GM21786 (cell line): Measurements from ENCODE around the gene TOR4A.
"Not testable (repeated sequence)": the region's sequence is repeated elsewhere in the genome, so short reads cannot be mapped to it uniquely, and the experiment has no call there.

Experiments used
- ATAC-seq: cut with Tn5 transposase; IDR thresholded peaks from one replicate; pipeline ENCODE4 v1.9.1; 2021; ENCODE audit not compliant: unreplicated experiment

TOR4A gene

DNA sequence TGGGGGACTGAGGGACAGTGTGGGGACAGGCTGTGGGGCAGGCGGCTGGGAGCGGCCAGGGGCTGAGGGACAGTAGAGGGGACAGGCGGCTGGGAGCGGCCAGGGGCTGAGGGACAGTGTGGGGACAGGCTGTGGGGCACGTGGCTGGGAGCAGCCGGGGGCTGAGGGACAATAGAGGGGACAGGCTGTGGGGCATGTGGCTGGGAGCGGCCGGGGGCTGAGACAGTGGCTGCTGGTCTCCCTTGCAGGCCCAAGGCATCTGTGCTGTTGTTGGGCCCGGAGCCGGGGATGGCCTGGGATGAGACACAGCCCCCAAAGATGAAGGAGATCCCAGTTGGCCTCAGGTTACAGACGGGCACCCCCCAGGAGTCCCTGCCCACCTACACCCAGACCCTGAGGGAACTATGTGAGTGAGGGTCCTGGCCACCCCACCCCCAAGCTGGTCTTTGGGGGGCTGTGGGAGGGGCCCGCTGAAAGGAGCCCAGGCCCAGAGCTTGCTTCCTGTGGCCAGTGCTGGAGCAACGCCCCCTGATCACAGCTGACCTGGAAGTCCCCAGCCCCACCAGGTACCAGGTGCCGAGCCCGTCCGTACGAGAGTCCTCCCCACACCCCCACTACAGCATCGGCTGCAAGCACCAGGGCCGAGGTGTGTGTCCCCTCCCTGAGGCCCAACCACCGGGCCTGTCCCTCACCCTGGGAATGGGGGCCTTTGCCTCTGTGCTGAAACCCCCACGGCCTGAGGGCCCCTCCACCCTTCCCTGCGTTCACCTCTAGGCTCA lies 25.8 kb upstream of the TOR4A start:
- ATAC-seq = no peak

- no peak for ATAC-seq
Observed at GRCh38 chr9:137252555-137253506, 24.7 kb upstream of the TOR4A start.

DNA sequence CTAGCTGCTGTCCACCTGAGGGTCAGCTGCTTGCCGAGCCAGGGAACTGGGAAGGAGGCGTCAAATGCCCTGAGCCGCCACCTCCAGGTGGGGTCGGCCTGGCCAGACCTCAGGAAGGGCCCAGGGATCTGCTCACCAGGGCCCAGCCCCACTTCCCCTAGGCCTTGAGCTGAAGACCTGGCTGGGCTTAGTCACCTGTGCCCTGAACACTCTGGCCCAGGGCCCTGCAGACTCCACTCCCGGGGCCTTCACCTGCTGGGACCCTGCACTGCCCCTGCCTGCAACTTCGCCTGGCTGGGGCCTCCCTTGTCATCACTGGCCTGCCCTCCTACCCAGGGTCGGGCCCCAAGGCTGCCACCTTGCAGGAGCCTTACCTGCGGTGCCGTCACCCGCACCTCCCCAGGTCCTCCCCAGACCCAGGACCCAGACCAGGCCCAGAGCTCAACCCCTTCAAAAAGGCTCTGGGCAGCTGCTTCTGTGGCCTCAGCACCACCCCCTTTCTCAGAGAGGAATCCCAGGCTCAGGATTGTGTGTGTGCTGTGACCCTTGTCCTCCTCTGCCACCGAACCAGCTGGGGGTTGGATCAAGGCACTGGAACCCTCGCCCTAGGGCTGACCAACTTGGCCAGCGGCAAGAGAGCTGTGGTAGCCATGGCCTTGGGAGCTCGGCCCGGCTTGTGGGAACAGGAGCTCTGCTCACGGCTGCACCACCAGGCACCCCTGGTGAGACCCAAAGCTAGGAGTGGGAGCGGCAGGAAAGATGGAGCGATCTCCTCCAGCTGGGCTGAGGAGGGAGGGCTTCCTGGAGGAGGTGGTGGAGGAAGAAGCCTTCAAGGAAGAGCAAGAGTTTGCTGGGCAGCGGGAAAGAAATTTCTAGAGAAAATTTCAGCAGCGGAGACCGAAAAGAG lies 23.6 kb upstream of the TOR4A start:
- no peak for ATAC-seq

GRCh38 chr9:137254624-137255447 lies 22.7 kb upstream of the TOR4A start, which contains the start of gene NELFB:
NELFB (plus strand) TSS chr9:137255327.
- ATAC-seq = peak; percentile 60

DNA sequence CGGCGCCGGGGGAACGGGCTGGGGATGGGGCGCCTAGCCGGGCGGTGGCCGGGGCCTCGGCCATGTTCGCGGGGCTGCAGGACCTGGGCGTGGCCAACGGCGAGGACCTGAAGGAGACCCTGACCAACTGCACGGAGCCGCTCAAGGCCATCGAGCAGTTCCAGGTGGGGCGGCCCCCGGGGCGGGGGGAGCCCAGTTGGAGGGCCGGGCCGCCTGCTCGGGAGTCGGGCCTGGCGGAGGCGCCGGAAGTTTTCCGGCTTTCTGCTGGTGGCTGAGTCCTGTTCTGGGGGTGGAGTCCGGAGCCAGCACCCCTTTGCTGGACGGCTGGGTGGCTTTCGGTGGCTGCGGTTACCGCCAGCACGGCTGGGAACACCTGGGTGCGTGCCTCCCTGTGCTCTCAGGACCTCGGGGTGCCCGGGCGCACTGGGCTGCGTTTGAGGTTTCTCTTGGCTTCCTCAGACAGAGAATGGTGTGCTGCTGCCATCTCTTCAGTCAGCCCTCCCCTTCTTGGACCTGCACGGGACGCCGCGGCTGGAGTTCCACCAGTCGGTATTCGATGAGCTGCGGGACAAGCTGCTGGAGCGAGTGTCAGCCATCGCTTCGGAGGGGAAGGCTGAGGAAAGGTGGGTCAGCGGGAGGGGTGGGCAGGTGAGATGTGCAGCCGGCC lies 21.9 kb upstream of the TOR4A start:
- no peak for ATAC-seq

GRCh38 chr9:137256362-137256761 lies 21.2 kb upstream of the TOR4A start:
- no peak for ATAC-seq

DNA sequence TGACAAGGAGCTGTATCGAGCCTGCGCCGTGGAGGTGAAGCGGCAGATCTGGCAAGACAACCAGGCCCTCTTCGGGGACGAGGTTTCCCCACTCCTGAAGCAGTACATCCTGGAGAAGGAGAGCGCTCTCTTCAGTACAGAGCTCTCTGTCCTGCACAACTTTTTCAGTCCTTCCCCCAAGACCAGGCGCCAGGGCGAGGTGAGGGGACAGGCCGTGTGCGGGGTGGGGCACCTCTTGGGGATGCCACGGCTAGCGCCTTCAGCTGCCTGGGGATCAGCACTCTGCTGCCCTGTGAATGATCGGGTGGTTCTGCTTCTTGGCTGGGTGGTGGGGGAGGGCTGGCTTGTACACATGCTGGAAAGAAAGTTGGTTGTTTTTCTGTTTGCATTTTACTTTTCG lies 20.7 kb upstream of the TOR4A start:
- ATAC-seq = no peak

GRCh38 chr9:137262173-137262908 lies 15.2 kb upstream of the TOR4A start:
- not testable (repeated sequence) for ATAC-seq

DNA sequence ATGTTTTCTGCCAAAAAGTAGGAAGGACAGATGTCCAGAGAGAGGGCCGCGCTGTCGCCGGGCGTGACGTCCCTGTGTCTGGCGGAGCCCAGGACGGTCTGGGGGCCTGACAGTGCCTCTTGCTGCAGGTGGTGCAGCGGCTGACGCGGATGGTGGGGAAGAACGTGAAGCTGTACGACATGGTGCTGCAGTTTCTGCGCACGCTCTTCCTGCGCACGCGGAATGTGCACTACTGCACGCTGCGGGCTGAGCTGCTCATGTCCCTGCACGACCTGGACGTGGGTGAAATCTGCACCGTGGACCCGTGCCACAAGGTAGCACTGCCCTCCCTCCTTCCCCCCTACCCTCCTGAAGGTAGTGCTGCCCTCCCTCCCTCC lies 14.6 kb upstream of the TOR4A start:
- no peak for ATAC-seq

- no peak for ATAC-seq
Observed at GRCh38 chr9:137263506-137263905, 14.0 kb upstream of the TOR4A start.

DNA sequence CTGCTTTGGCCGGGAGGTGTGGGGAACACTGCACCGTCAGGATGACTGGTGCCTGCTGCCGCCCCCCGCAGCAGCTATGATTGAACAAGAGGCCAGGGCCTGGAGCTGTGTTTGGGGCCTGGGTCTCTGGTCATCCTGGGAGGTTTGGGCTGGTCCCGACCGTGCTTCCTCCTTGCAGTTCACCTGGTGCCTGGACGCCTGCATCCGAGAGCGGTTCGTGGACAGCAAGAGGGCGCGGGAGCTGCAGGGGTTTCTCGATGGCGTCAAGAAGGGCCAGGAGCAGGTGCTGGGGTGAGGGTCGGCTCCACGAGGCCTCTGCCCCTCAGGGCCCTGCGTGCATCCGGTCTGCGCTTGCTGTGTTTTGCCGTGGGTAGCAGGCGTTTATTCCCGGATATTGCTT lies 13.5 kb upstream of the TOR4A start:
- no peak for ATAC-seq

DNA sequence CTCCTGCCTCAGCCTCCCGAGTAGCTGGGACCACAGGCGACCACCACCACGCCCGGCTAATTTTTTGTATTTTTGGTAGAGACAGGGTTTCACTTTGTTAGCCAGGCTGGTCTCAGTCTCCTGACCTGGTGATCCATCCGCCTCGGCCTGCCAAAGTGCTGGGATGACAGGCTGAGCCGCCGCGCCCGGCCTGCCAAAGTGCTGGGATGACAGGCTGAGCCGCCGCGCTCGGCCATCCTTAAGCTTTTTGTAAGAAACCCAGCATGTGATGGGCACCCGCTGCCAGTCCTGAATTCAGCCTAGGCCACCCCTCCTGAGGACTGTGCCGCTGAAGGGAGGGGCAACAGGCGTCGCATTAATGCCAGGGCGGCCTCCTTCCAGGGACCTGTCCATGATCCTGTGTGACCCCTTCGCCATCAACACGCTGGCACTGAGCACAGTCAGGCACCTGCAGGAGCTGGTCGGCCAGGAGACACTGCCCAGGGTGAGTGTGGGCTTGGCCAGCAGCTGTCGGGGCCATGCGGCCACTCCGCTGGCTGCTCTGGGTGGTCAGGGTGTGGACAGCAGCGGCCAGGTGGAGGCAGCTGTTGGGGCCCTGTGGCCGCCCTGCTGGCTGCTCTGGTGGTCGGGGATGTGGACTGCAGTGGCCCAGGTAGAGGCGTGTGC lies 11.9 kb upstream of the TOR4A start:
- no peak for ATAC-seq

DNA sequence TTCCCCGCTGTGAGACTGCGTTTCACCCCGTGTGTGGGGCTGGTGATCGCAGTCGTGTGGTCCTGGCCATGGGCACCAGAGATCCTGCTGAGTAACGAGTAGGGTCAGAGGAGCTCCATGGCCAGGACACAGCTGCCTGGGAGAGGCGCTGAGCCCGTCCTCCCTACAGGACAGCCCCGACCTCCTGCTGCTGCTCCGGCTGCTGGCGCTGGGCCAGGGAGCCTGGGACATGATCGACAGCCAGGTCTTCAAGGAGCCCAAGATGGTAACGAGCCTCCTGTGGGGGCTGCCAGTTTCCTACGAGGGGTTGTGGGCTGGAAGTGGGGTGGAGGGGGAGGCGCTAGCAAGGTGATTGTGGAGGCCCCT lies 11.4 kb upstream of the TOR4A start:
- ATAC-seq = no peak

- ATAC-seq = no peak
Observed at GRCh38 chr9:137266585-137267453, 10.7 kb upstream of the TOR4A start.

DNA sequence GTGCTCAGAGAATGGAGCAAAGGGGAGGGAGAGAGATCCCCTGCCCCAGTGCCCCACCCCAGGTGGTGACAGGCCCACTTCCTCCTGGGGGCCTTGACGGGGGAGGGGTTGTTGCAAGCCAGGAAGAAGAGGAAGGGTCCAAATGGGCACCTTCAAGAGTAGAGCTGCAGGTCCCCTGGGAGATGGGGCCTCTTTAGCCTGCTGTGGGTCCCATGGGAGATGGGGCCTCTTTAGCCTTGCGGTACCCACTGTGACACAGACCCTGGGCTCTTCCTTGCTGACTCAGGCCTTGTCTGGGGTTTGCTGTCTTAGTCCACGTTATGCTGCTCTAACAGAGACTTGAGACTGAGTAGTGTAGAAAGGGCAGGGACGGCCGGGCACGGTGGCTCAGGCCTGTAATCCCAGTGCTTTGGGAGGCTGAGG lies 9.6 kb upstream of the TOR4A start:
- ATAC-seq = no peak

GRCh38 chr9:137268538-137269201 lies 8.9 kb upstream of the TOR4A start:
- ATAC-seq = no peak

- no peak for ATAC-seq
Observed at GRCh38 chr9:137269231-137269772, 8.2 kb upstream of the TOR4A start.
